Measurements from ENCODE around the gene AGAP2. TPM values are rescaled to one million over a fixed set of nuclear protein-coding genes. Genes with fewer than 3 reads are reported as not detected.

Gene AGAP2
- polyA plus RNA-seq, 2 of the 4 experiments (the other 2 are of a cell fraction): 0.26 to 0.45 TPM

- H3K27ac ChIP-seq: no peak overlapping the region
- peaks cover 8% of the 10 kb centered on the region; the same call in 1 of the 3 replicates for H3K4me1 ChIP-seq
- H3K4me3 ChIP-seq: no peak overlapping the region
- no peak overlapping the region for H3K4me2 ChIP-seq
- POLR2A ChIA-PET: no interaction called here
- FAIRE-seq: no peak
- 81% methylated on average over 2 of the region's 2 CpGs for WGBS (ENCODE audit: missing lambda C conversion rate)
- CTCF ChIA-PET: interaction anchor here (1.0 to 2.7 kb wide), 5 partner anchors 9 to 25 kb away, joined by 3 to 16 read pairs (median 5); no protein-coding TSS in a partner anchor
- ATAC-seq: no peak
- no peak for DNase-seq (ENCODE audit: low read depth in 1 of 2, low spot score in 1 of 2)
- no peaks in the 10 kb centered on the region for H3K9me3 ChIP-seq
- TF ChIP-seq JUNB (IDR thresholded peaks at IDR 0.05): no peak
- TF ChIP-seq CHD2 (IDR thresholded peaks at IDR 0.05; ENCODE audit: low read length, partially characterized antibody): no peak
- no peak for TF ChIP-seq RARB (CRISPR knock-in tag; IDR thresholded peaks at IDR 0.05)
- no peak for TF ChIP-seq MYC (IDR thresholded peaks at IDR 0.05; ENCODE audit: borderline replicate concordance, low read length)
- TF ChIP-seq SREBF2 (IDR thresholded peaks at IDR 0.05): no peak
- TF ChIP-seq, protein P1, sequence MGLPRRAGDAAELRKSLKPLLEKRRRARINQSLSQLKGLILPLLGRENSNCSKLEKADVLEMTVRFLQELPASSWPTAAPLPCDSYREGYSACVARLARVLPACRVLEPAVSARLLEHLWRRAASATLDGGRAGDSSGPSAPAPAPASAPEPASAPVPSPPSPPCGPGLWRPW (IDR thresholded peaks at IDR 0.05): no peak
- TF ChIP-seq MAZ (IDR thresholded peaks at IDR 0.05; ENCODE audit: borderline replicate concordance, low read depth, low read length): no peak
- no peak for TF ChIP-seq NR3C1 (IDR thresholded peaks at IDR 0.05)
- no peak for TF ChIP-seq POLR2A (IDR thresholded peaks at IDR 0.05; ENCODE audit: low read length)
- no peak for TF ChIP-seq TP53 (CRISPR knock-in tag; IDR thresholded peaks at IDR 0.05)
- no peak for TF ChIP-seq PHF8 (IDR thresholded peaks at IDR 0.05; ENCODE audit: borderline replicate concordance, low read depth)
- no peak for TF ChIP-seq EP300 (IDR thresholded peaks at IDR 0.05)
- no peak for TF ChIP-seq KDM1A (IDR thresholded peaks at IDR 0.05; ENCODE audit: low read depth)
- no peak for TF ChIP-seq GATA3 (IDR thresholded peaks at IDR 0.05; ENCODE audit: borderline replicate concordance)
- TF ChIP-seq ESRRA (IDR thresholded peaks at IDR 0.05; ENCODE audit: borderline replicate concordance, low read length): no peak
- no peak for TF ChIP-seq HOXB5 (CRISPR knock-in tag; IDR thresholded peaks at IDR 0.05)
- no peak for TF ChIP-seq TFCP2L1 (CRISPR knock-in tag; IDR thresholded peaks at IDR 0.05)
- TF ChIP-seq, protein P2, sequence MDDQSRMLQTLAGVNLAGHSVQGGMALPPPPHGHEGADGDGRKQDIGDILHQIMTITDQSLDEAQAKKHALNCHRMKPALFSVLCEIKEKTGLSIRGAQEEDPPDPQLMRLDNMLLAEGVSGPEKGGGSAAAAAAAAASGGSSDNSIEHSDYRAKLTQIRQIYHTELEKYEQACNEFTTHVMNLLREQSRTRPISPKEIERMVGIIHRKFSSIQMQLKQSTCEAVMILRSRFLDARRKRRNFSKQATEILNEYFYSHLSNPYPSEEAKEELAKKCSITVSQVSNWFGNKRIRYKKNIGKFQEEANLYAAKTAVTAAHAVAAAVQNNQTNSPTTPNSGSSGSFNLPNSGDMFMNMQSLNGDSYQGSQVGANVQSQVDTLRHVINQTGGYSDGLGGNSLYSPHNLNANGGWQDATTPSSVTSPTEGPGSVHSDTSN (IDR thresholded peaks at IDR 0.05): no peak
- no peak for TF ChIP-seq RNF2 (IDR thresholded peaks at IDR 0.05; ENCODE audit: borderline replicate concordance, low read depth)
- TF ChIP-seq, protein P3, sequence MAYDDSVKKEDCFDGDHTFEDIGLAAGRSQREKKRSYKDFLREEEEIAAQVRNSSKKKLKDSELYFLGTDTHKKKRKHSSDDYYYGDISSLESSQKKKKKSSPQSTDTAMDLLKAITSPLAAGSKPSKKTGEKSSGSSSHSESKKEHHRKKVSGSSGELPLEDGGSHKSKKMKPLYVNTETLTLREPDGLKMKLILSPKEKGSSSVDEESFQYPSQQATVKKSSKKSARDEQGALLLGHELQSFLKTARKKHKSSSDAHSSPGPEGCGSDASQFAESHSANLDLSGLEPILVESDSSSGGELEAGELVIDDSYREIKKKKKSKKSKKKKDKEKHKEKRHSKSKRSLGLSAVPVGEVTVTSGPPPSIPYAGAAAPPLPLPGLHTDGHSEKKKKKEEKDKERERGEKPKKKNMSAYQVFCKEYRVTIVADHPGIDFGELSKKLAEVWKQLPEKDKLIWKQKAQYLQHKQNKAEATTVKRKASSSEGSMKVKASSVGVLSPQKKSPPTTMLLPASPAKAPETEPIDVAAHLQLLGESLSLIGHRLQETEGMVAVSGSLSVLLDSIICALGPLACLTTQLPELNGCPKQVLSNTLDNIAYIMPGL (CRISPR knock-in tag; IDR thresholded peaks at IDR 0.05; ENCODE audit: borderline replicate concordance): no peak
Measured at GRCh38 chr12:57776247-57776587, 37.7 kb upstream of the AGAP2 start.

DNA sequence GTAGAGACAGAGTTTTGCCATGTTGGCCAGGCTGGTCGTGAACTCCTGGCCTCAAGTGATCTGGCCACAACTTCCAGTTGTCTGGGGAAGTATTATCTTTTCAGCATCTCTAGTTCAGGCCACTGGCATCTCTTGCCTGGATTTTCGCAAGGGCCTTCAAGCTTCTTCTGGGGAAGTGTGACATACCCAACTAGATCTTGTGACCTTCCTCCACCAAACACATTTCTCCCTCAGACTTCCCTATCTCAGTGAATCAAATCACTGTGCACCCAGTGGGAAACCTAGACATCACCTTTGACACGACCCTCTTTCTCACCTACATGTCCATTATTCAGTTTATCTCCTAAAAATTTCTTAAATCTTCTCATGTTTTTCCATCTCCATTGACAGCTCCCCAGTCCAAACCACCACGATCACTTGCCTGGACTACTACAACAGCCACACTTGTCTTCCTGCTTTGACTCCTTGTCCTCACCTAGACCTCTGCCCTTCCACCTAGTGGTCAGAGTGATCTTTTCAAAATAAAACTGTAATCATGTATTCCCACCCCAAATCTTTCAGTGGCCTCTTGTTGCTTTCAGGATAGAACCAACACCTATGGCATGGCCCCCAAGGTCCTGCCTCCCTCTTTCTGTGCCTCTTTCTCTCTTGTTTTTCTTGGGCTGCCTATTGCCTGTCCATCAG is 37.2 kb upstream of the AGAP2 start:
- DNase-seq (ENCODE audit: low read depth in 1 of 2, low spot score in 1 of 2) (peak in 1 of 2 experiments; percentile 33), FAIRE-seq (no peak), ATAC-seq (no peak)
- no peaks in the 10 kb centered on the region for H3K9me3 ChIP-seq
- H3K4me2 ChIP-seq: no peak overlapping the region
- 82% methylated on average over 4 of the region's 4 CpGs for WGBS (ENCODE audit: missing lambda C conversion rate)
- no peak overlapping the region for H3K4me3 ChIP-seq
- no peak for TF ChIP-seq RFX5 (IDR thresholded peaks at IDR 0.05)
- TF ChIP-seq FOSB (CRISPR knock-in tag; IDR thresholded peaks at IDR 0.05): no peak
- no peak for TF ChIP-seq ZFP36 (IDR thresholded peaks at IDR 0.05; ENCODE audit: borderline replicate concordance, partially characterized antibody)
- no peak for TF ChIP-seq RCOR1 (IDR thresholded peaks at IDR 0.05; ENCODE audit: low read depth, low read length)
- TF ChIP-seq, protein P4, sequence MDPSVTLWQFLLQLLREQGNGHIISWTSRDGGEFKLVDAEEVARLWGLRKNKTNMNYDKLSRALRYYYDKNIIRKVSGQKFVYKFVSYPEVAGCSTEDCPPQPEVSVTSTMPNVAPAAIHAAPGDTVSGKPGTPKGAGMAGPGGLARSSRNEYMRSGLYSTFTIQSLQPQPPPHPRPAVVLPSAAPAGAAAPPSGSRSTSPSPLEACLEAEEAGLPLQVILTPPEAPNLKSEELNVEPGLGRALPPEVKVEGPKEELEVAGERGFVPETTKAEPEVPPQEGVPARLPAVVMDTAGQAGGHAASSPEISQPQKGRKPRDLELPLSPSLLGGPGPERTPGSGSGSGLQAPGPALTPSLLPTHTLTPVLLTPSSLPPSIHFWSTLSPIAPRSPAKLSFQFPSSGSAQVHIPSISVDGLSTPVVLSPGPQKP (IDR thresholded peaks at IDR 0.05; ENCODE audit: low read depth, low read length): no peak
- TF ChIP-seq EHMT2 (IDR thresholded peaks at IDR 0.05; ENCODE audit: low read depth): no peak
- TF ChIP-seq CHD2 (IDR thresholded peaks at IDR 0.05; ENCODE audit: low read length, partially characterized antibody): no peak
- no peak for TF ChIP-seq FOSL2 (IDR thresholded peaks at IDR 0.05)
- no peak for TF ChIP-seq FOSL2 (CRISPR knock-in tag; IDR thresholded peaks at IDR 0.05)
- no peak for TF ChIP-seq NPAS2 (CRISPR knock-in tag; IDR thresholded peaks at IDR 0.05; ENCODE audit: borderline replicate concordance)
- TF ChIP-seq EP300 (IDR thresholded peaks at IDR 0.05): no peak
- no peak for TF ChIP-seq CBX8 (IDR thresholded peaks at IDR 0.05)
- no peak for TF ChIP-seq BHLHE40 (IDR thresholded peaks at IDR 0.05; ENCODE audit: low read depth, low read length)
- TF ChIP-seq BCL3 (IDR thresholded peaks at IDR 0.05): no peak
- no peak for TF ChIP-seq RAD21 (conservative IDR thresholded peaks at IDR 0.05 in 1 of 2, IDR thresholded peaks at IDR 0.05 in 1 of 2)
- no peak for TF ChIP-seq POLR2A (IDR thresholded peaks at IDR 0.05; ENCODE audit: low read length)
- TF ChIP-seq HOXB5 (CRISPR knock-in tag; IDR thresholded peaks at IDR 0.05): no peak
- no peak for TF ChIP-seq EHF (CRISPR knock-in tag; IDR thresholded peaks at IDR 0.05)
- POLR2A ChIA-PET: no interaction called here
- CTCF ChIA-PET: interaction anchor here (0.6 to 3.2 kb wide), 9 partner anchors 8 to 143 kb away, joined by 3 to 16 read pairs (median 3); partner anchors contain the start of genes B4GALNT1 and TSFM
- peaks cover 13% of the 10 kb centered on the region; the same call in 1 of the 3 replicates for H3K4me1 ChIP-seq
- H3K27ac ChIP-seq: no peak overlapping the region
